Muscle of arm (tissue), 12 donors: Measurements from ENCODE around the gene LRBA. TPM values are rescaled to one million over a fixed set of nuclear protein-coding genes. Genes with fewer than 3 reads are reported as not detected.

ENCODE experiments used
- DNase-seq: peaks from one replicate; pipeline ENCODE4 v3.0.0-alpha.2; 2013
- polyA plus RNA-seq, 12 donors: library from polyadenylated mRNA; unstranded; fragments of 120-200 nt; gene quantifications; one replicate each; pipeline ENCODE4 v1.2.1, GENCODE V29; 2013; ENCODE audit not compliant: insufficient read length in 12 of 12

Gene LRBA
- polyA plus RNA-seq, 12 donors = 20.1 to 39.7 (median 24.1) TPM; not detected in 1

- no peak for DNase-seq
These were observed 424.5 kb downstream of the LRBA start for GRCh38 chr4:150590631-150591030.

GRCh38 chr4:150589157-150589556 is 425.9 kb downstream of the LRBA start:
- no peak for DNase-seq

- no peak for DNase-seq
These were observed 426.8 kb downstream of the LRBA start for GRCh38 chr4:150588316-150588715.

GRCh38 chr4:150586162-150586810 is 428.8 kb downstream of the LRBA start:
- DNase-seq = no peak

GRCh38 chr4:150585611-150586010 is 429.5 kb downstream of the LRBA start:
- DNase-seq = no peak

- no peak for DNase-seq
These were observed 430.8 kb downstream of the LRBA start for GRCh38 chr4:150584111-150584915.

- DNase-seq = peak; percentile 57
These were observed 431.6 kb downstream of the LRBA start for GRCh38 chr4:150583287-150584110.

GRCh38 chr4:150582873-150583286 is 432.2 kb downstream of the LRBA start:
- no peak for DNase-seq

GRCh38 chr4:150582146-150582872 is 432.8 kb downstream of the LRBA start, which contains the start of gene MAB21L2:
Gene MAB21L2, plus strand, starts transcription at chr4:150582151. Its CDS starts 879 bp downstream, at chr4:150583030.
- no peak for DNase-seq

- DNase-seq = peak; percentile 68
These were observed 433.4 kb downstream of the LRBA start for GRCh38 chr4:150581641-150582051.

- DNase-seq = no peak
These were observed 434.0 kb downstream of the LRBA start for GRCh38 chr4:150581056-150581605.

- no peak for DNase-seq
These were observed 434.8 kb downstream of the LRBA start for GRCh38 chr4:150580306-150580705.

- DNase-seq = no peak
These were observed 435.4 kb downstream of the LRBA start for GRCh38 chr4:150579551-150580234.

- DNase-seq = no peak
These were observed 436.2 kb downstream of the LRBA start for GRCh38 chr4:150578745-150579501.

- no peak for DNase-seq
These were observed 437.3 kb downstream of the LRBA start for GRCh38 chr4:150577796-150578195.

GRCh38 chr4:150574678-150575077 is 440.4 kb downstream of the LRBA start:
- DNase-seq = no peak

GRCh38 chr4:150573534-150573933 is 441.6 kb downstream of the LRBA start:
- DNase-seq = no peak

- DNase-seq = no peak
These were observed 442.2 kb downstream of the LRBA start for GRCh38 chr4:150572704-150573504.

- no peak for DNase-seq
These were observed 444.2 kb downstream of the LRBA start for GRCh38 chr4:150570862-150571261.
